HEK293 (cell line): ENCODE measurements around the gene GSTT2B.
"Not testable (repeated sequence)": the region's sequence is repeated elsewhere in the genome, so short reads cannot be mapped to it uniquely, and the experiment has no call there.

Source experiments
- CTCF ChIA-PET: fragments of 350-600 bp; formaldehyde crosslinking; extraction: SDS; loops from one replicate; lab custom pipeline; 2021; ENCODE audit warnings: antibody characterized with exemption; lab: Yijun Ruan, JAX
- POLR2A ChIA-PET: fragments of 300-600 bp; formaldehyde crosslinking; extraction: SDS; loops from one replicate; lab custom pipeline; 2020; ENCODE audit warnings: antibody characterized with exemption, inconsistent platforms; lab: Yijun Ruan, JAX
- H3K27ac ChIP-seq: fragments of 200-500 bp; sonication (Bioruptor generic); 2 replicates; pipeline ENCODE4 v1.5.1; 2014; ENCODE audit warnings: low read depth, low read length, control low read depth, inconsistent platforms; ENCODE audit errors: extremely low read depth
- H3K36me3 ChIP-seq, 2 experiments: fragments of 200-500 bp in 1 of 2; sonication (Bioruptor generic) in 1 of 2; 1 replicate in 1 of 2; 2 replicates in 1 of 2; pipeline ENCODE4 v1.5.1; 2014 to 2017; ENCODE audit warnings: inconsistent platforms in 2 of 2, low read length in 2 of 2; ENCODE audit not compliant: control insufficient read depth in 2 of 2, insufficient read depth in 1 of 2
- H3K4me1 ChIP-seq: fragments of 200-500 bp; sonication (Bioruptor generic); 2 replicates; pipeline ENCODE4 v1.5.1; 2014; ENCODE audit warnings: mild to moderate bottlenecking, low read length, inconsistent platforms; ENCODE audit not compliant: control insufficient read depth, insufficient read depth
- H3K4me3 ChIP-seq: 2 replicates; pipeline ENCODE4 v1.5.1; 2011; ENCODE audit warnings: low read depth, mild to moderate bottlenecking, control low read depth, low read length, moderate library complexity
- H3K9me3 ChIP-seq: fragments of 200-500 bp; sonication (Bioruptor generic); 2 replicates; pipeline ENCODE4 v1.5.1; 2014; ENCODE audit warnings: low read depth, low read length, inconsistent platforms; ENCODE audit not compliant: control insufficient read depth, insufficient read depth
- KLF7 ChIP-seq: fragments of 450-650 bp; formaldehyde crosslinking; IDR thresholded peaks from 2 replicates; pipeline ENCODE4 v1.5.1; 2016; ENCODE audit warnings: missing biosample characterization, missing genetic modification characterization, borderline replicate concordance
- REPIN1 ChIP-seq: fragments of 450-650 bp; formaldehyde crosslinking; IDR thresholded peaks from 2 replicates; pipeline ENCODE4 v1.5.1; 2017; ENCODE audit warnings: missing biosample characterization, missing genetic modification characterization, low read depth
- SCRT1 ChIP-seq: fragments of 450-650 bp; formaldehyde crosslinking; IDR thresholded peaks from 2 replicates; pipeline ENCODE4 v1.5.1; 2016; ENCODE audit warnings: missing biosample characterization, missing genetic modification characterization, borderline replicate concordance
- ZBTB8A ChIP-seq: fragments of 450-650 bp; formaldehyde crosslinking; IDR thresholded peaks from 2 replicates; pipeline ENCODE4 v1.5.1; 2016; ENCODE audit warnings: missing biosample characterization, missing genetic modification characterization
- ZNF155 ChIP-seq: fragments of 450-650 bp; formaldehyde crosslinking; IDR thresholded peaks from 2 replicates; pipeline ENCODE4 v1.5.1; 2016; ENCODE audit warnings: missing biosample characterization, missing genetic modification characterization
- ZNF16 ChIP-seq: fragments of 450-650 bp; formaldehyde crosslinking; IDR thresholded peaks from 2 replicates; pipeline ENCODE4 v1.5.1; 2016; ENCODE audit warnings: low read depth, missing biosample characterization, missing genetic modification characterization
- ZNF174 ChIP-seq: fragments of 450-650 bp; formaldehyde crosslinking; IDR thresholded peaks from 2 replicates; pipeline ENCODE4 v1.5.0; 2017; ENCODE audit warnings: missing biosample characterization, mild to moderate bottlenecking, missing genetic modification characterization
- ZNF354C ChIP-seq: fragments of 450-650 bp; formaldehyde crosslinking; IDR thresholded peaks from 2 replicates; pipeline ENCODE4 v1.5.1; 2016; ENCODE audit warnings: missing biosample characterization, missing genetic modification characterization, low read depth, borderline replicate concordance
- ZNF561 ChIP-seq: fragments of 450-650 bp; IDR thresholded peaks from 2 replicates; pipeline ENCODE4 v1.5.1; 2018; ENCODE audit warnings: missing biosample characterization, missing genetic modification characterization, borderline replicate concordance
- ZNF623 ChIP-seq: fragments of 450-650 bp; formaldehyde crosslinking; IDR thresholded peaks from 2 replicates; pipeline ENCODE4 v1.5.1; 2016; ENCODE audit warnings: missing biosample characterization, missing genetic modification characterization
- ZNF629 ChIP-seq: fragments of 450-650 bp; formaldehyde crosslinking; IDR thresholded peaks from 2 replicates; pipeline ENCODE4 v1.5.1; 2017; ENCODE audit warnings: missing biosample characterization, missing genetic modification characterization
- ZNF660 ChIP-seq: fragments of 450-650 bp; IDR thresholded peaks from 2 replicates; pipeline ENCODE4 v1.5.1; 2018; ENCODE audit warnings: missing biosample characterization, mild to moderate bottlenecking, missing genetic modification characterization
- ZNF701 ChIP-seq: fragments of 450-650 bp; formaldehyde crosslinking; IDR thresholded peaks from 2 replicates; pipeline ENCODE4 v1.5.1; 2016; ENCODE audit warnings: missing biosample characterization, missing genetic modification characterization
- ZNF747 ChIP-seq: fragments of 450-650 bp; formaldehyde crosslinking; IDR thresholded peaks from 2 replicates; pipeline ENCODE4 v1.5.1; 2016; ENCODE audit warnings: missing biosample characterization, missing genetic modification characterization
- ZSCAN23 ChIP-seq: fragments of 450-650 bp; formaldehyde crosslinking; IDR thresholded peaks from 2 replicates; pipeline ENCODE4 v1.5.1; 2016; ENCODE audit warnings: missing biosample characterization, missing genetic modification characterization
- TF ChIP-seq, protein P1 (sequence below): fragments of 450-650 bp; formaldehyde crosslinking; IDR thresholded peaks from 2 replicates; pipeline ENCODE4 v1.5.1; 2016; ENCODE audit warnings: missing biosample characterization, missing genetic modification characterization
- TF ChIP-seq, protein P2 (sequence below): fragments of 450-650 bp; formaldehyde crosslinking; IDR thresholded peaks from 2 replicates; pipeline ENCODE4 v1.5.1; 2016; ENCODE audit warnings: missing biosample characterization, missing genetic modification characterization
- TF ChIP-seq, protein P3 (sequence below): fragments of 450-650 bp; formaldehyde crosslinking; IDR thresholded peaks from 2 replicates; pipeline ENCODE4 v1.5.1; 2017; ENCODE audit warnings: missing biosample characterization, missing genetic modification characterization
- TF ChIP-seq, protein P4 (sequence below): fragments of 450-650 bp; formaldehyde crosslinking; IDR thresholded peaks from 2 replicates; pipeline ENCODE4 v1.5.1; 2016; ENCODE audit warnings: missing biosample characterization, missing genetic modification characterization
- TF ChIP-seq, protein P5 (sequence below): fragments of 450-650 bp; formaldehyde crosslinking; IDR thresholded peaks from 2 replicates; pipeline ENCODE4 v1.5.1; 2016; ENCODE audit warnings: missing biosample characterization, missing genetic modification characterization
- TF ChIP-seq, protein P6 (sequence below): fragments of 450-650 bp; formaldehyde crosslinking; IDR thresholded peaks from 2 replicates; pipeline ENCODE4 v1.5.1; 2016; ENCODE audit warnings: missing biosample characterization, missing genetic modification characterization

GSTT2B gene

DNA sequence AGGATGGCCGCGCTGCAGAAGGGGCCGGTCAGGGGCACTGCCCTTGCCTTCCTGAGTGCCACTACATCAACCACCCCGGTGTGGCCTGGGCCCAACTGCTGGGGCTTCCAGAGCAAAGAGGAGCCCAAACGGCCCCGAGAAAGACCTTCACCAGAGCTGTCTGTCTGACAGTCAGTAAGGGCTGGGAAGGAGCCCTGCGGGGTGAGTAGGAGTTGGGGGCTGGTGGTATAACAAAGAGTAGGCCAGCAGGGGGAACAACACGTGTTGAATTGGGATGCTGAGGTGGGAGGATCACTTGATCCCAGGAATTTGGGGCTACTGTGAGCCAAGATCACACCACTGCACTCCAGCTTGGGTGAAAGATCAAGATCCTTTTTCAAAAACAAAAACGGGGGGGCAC is 40.3 kb upstream of the GSTT2B start:
- Histone ChIP-seq H3K36me3 (no peaks in the 10 kb centered on the region), H3K4me1 (no peaks in the 10 kb centered on the region), H3K27ac (no peak overlapping the region), H3K4me3 (no peak overlapping the region), H3K9me3 (no peaks in the 10 kb centered on the region)
- TF ChIP-seq, protein P1, sequence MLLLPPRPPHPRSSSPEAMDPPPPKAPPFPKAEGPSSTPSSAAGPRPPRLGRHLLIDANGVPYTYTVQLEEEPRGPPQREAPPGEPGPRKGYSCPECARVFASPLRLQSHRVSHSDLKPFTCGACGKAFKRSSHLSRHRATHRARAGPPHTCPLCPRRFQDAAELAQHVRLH (tag by site-specific recombination): no peak
- no peak for TF ChIP-seq ZNF354C (tag by site-specific recombination)
- no peak for TF ChIP-seq ZNF660 (tag by site-specific recombination)
- TF ChIP-seq ZNF174 (tag by site-specific recombination): no peak
- no peak for TF ChIP-seq ZNF623 (tag by site-specific recombination)
- TF ChIP-seq KLF7 (tag by site-specific recombination): no peak
- no peak for TF ChIP-seq ZNF629 (tag by site-specific recombination)
- no peak for TF ChIP-seq ZNF155 (tag by site-specific recombination)
- TF ChIP-seq, protein P2, sequence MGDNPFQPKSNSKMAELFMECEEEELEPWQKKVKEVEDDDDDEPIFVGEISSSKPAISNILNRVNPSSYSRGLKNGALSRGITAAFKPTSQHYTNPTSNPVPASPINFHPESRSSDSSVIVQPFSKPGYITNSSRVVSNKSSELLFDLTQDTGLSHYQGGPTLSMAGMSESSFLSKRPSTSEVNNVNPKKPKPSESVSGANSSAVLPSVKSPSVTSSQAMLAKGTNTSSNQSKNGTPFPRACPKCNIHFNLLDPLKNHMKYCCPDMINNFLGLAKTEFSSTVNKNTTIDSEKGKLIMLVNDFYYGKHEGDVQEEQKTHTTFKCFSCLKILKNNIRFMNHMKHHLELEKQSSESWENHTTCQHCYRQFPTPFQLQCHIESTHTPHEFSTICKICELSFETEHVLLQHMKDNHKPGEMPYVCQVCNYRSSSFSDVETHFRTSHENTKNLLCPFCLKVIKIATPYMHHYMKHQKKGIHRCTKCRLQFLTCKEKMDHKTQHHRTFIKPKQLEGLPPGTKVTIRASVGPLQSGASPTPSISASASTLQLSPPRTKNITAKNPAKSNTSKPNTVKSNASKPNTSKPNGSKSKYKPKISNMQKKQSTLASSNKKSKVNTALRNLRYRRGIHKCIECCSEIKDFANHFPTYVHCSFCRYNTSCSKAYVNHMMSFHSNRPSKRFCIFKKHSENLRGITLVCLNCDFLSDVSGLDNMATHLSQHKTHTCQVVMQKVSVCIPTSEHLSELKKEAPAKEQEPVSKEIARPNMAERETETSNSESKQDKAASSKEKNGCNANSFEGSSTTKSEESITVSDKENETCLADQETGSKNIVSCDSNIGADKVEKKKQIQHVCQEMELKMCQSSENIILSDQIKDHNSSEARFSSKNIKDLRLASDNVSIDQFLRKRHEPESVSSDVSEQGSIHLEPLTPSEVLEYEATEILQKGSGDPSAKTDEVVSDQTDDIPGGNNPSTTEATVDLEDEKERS (tag by site-specific recombination): no peak
- ChIA-PET POLR2A (no interaction called here), CTCF (interaction anchor here (0.6 kb wide), 1 partner anchor 156 kb away, joined by 3 read pairs; no protein-coding TSS in a partner anchor)

DNA sequence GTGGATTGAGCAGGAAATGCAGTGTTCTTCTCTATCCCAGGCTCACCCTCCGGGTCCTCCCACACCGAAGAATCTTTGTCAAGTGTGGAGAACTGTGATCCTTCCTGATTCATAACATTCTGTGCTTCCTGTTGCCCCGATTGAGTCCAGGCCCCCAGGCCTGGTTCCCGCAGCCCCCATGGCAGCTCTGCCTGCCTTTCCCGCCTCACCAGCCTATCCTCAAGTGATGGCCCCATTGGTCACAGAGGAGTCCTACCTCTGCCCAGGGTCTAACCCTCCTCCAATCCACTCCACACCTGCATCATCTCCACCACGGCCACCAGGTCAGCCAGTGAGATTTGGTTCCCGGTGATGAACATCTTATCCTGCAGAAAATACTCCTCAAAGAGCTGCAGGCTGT is 38.8 kb upstream of the GSTT2B start:
- H3K4me1 ChIP-seq, H3K4me3 ChIP-seq, POLR2A ChIA-PET, CTCF ChIA-PET, H3K36me3 ChIP-seq, H3K27ac ChIP-seq, H3K9me3 ChIP-seq: not testable (repeated sequence)

DNA sequence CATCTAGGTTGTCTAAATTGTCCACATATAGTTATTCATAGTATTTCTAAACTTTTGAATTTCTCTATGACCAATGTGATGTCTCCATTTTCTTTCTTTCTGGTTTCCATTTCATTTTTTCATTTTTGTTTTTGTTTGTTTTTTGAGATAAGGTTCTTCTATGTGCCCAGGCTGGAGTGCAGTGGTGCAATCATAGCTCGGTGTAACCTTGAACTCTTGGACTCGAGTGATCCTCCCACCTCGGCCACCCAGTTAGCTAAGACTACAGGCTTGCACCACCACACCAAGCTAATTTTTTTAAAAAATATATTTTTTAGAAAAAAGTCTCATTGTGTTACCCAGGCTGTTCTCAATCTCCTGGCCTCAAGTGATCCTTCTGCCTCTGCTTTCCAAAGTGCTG is 36.1 kb upstream of the GSTT2B start:
- H3K4me1 ChIP-seq: no peaks in the 10 kb centered on the region
- ChIA-PET POLR2A (no interaction called here), CTCF (no interaction called here)
- H3K36me3 ChIP-seq: no peaks in the 10 kb centered on the region
- H3K9me3 ChIP-seq: no peaks in the 10 kb centered on the region
- TF ChIP-seq, protein P3, sequence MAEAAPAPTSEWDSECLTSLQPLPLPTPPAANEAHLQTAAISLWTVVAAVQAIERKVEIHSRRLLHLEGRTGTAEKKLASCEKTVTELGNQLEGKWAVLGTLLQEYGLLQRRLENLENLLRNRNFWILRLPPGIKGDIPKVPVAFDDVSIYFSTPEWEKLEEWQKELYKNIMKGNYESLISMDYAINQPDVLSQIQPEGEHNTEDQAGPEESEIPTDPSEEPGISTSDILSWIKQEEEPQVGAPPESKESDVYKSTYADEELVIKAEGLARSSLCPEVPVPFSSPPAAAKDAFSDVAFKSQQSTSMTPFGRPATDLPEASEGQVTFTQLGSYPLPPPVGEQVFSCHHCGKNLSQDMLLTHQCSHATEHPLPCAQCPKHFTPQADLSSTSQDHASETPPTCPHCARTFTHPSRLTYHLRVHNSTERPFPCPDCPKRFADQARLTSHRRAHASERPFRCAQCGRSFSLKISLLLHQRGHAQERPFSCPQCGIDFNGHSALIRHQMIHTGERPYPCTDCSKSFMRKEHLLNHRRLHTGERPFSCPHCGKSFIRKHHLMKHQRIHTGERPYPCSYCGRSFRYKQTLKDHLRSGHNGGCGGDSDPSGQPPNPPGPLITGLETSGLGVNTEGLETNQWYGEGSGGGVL: no peak
- TF ChIP-seq, protein P4, sequence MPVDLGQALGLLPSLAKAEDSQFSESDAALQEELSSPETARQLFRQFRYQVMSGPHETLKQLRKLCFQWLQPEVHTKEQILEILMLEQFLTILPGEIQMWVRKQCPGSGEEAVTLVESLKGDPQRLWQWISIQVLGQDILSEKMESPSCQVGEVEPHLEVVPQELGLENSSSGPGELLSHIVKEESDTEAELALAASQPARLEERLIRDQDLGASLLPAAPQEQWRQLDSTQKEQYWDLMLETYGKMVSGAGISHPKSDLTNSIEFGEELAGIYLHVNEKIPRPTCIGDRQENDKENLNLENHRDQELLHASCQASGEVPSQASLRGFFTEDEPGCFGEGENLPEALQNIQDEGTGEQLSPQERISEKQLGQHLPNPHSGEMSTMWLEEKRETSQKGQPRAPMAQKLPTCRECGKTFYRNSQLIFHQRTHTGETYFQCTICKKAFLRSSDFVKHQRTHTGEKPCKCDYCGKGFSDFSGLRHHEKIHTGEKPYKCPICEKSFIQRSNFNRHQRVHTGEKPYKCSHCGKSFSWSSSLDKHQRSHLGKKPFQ (tag by site-specific recombination): no peak
- no peak for TF ChIP-seq SCRT1 (tag by site-specific recombination)
- TF ChIP-seq ZNF16 (tag by site-specific recombination): no peak
- no peak for TF ChIP-seq ZNF561 (tag by site-specific recombination)
- TF ChIP-seq ZBTB8A (tag by site-specific recombination): no peak
- no peak for TF ChIP-seq ZNF747 (tag by site-specific recombination)
- TF ChIP-seq REPIN1 (tag by site-specific recombination): no peak
- TF ChIP-seq ZNF701 (tag by site-specific recombination): no peak
- TF ChIP-seq, protein P5, sequence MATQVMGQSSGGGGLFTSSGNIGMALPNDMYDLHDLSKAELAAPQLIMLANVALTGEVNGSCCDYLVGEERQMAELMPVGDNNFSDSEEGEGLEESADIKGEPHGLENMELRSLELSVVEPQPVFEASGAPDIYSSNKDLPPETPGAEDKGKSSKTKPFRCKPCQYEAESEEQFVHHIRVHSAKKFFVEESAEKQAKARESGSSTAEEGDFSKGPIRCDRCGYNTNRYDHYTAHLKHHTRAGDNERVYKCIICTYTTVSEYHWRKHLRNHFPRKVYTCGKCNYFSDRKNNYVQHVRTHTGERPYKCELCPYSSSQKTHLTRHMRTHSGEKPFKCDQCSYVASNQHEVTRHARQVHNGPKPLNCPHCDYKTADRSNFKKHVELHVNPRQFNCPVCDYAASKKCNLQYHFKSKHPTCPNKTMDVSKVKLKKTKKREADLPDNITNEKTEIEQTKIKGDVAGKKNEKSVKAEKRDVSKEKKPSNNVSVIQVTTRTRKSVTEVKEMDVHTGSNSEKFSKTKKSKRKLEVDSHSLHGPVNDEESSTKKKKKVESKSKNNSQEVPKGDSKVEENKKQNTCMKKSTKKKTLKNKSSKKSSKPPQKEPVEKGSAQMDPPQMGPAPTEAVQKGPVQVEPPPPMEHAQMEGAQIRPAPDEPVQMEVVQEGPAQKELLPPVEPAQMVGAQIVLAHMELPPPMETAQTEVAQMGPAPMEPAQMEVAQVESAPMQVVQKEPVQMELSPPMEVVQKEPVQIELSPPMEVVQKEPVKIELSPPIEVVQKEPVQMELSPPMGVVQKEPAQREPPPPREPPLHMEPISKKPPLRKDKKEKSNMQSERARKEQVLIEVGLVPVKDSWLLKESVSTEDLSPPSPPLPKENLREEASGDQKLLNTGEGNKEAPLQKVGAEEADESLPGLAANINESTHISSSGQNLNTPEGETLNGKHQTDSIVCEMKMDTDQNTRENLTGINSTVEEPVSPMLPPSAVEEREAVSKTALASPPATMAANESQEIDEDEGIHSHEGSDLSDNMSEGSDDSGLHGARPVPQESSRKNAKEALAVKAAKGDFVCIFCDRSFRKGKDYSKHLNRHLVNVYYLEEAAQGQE (tag by site-specific recombination): no peak
- TF ChIP-seq ZSCAN23 (tag by site-specific recombination): no peak
- TF ChIP-seq, protein P6, sequence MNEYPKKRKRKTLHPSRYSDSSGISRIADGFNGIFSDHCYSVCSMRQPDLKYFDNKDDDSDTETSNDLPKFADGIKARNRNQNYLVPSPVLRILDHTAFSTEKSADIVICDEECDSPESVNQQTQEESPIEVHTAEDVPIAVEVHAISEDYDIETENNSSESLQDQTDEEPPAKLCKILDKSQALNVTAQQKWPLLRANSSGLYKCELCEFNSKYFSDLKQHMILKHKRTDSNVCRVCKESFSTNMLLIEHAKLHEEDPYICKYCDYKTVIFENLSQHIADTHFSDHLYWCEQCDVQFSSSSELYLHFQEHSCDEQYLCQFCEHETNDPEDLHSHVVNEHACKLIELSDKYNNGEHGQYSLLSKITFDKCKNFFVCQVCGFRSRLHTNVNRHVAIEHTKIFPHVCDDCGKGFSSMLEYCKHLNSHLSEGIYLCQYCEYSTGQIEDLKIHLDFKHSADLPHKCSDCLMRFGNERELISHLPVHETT (tag by site-specific recombination): no peak
- no peak overlapping the region for H3K4me3 ChIP-seq
- H3K27ac ChIP-seq: no peak overlapping the region
